IPS-NIHi7 (cell line): ENCODE results near the gene SLC6A19.
"Not testable (repeated sequence)": the region's sequence is repeated elsewhere in the genome, so short reads cannot be mapped to it uniquely, and the experiment has no call there.

Experiments used
- DNase-seq: peaks from one replicate; pipeline ENCODE4 v3.0.0; 2012; ENCODE audit warnings: mixed read lengths; ENCODE audit errors: extremely low spot score

Gene SLC6A19

DNA sequence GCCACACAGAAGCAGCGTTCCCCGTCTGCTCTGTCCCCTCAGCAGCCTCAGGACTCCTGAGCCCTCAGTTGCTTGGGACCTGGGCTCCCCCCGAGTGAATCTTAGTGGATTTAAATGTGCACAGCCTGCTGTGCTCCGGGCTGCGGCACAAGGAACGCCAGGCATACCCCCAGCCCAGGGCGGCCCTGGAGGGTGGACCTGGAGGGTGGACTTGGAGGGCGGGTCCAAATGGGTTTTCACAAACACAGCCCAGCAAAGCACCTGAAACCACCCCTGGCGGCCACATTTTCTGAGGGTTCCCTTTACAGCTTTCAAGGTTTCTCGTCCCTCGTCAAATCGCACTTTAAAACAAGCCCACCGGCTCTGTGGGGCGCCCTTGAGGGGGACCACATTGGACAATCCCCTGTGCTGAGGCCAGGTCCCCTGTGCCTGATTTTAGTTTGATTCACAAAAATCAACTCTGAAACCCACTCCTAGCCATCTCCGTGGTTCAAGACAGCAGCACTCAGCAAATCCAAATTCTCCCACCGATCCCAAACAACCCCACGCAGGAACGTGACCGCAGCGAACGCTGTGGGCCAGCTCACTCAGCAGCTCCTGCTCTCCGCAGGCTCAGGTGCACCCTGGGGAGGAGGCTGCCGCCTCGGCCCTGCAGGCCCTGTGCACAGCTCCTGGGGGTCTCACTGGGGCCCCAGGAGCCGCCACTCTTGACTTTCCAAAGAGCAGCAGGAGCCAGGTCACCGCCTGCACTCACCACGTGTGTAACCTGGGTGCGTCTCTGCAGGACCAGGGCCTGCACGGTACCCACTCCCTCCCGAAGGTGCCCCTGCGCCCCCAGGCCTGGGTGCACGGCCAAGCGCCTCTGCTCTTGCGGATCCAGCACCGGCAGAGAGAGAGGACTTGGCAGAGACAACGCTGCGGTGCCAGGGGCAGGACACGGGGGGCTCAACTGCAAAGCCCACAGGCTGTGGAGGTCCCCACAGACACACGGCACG lies 64.4 kb downstream of the SLC6A19 start:
- DNase-seq, result no peak

DNA sequence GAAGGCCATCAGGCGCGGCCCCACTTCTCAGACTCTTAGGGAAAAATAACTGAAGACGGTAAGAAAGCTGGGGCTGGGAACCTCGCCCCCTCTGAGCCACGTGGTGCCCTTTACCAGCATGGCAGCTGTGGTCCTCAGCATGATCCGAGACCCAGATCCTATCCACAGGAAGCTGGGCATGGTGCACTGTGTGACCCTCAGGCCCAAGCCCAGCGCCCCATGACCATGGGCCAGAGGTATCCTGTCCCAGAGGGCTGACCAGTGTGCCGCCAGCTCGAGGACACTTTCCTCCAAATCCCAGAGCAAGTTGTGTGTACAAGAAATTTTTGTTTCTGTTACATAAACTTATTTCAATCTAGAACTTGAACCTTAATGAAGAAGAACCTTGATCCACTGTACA lies 65.4 kb downstream of the SLC6A19 start:
- DNase-seq, result no peak

DNA sequence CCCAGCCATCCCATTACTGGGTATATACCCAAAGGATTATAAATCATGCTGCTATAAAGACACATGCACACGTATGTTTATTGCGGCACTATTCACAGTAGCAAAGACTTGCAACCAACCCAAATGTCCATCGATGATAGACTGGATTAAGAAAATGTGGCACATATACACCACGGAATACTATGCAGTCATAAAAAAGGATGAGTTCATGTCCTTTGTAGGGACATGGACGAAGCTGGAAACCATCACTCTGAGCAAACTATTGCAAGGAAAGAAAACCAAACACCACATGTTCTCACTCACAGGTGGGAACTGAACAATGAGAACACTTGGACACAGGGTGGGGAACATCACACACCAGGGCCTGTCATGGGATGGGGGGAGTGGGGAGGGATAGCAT lies 66.1 kb downstream of the SLC6A19 start:
- not testable (repeated sequence) for DNase-seq

DNA sequence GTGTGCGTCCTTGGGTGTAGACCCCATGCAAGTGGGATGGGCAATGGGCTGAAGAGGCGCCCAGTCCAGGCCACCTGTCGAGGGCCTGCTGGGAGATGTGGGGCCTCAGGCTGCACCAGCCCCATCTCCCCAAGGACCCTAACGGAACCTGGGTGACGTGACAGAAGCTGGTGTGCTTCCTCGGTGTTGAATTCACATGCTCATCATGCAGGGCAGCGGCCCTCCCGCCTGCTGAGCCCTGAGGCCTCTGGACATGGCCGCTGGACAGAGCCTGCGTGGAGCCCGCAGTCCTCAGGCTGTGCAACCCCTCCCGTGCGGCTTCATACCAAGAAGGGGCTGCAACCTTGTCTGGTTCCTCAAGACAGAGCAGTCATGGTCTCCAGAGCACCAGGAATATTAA lies 66.7 kb downstream of the SLC6A19 start:
- DNase-seq, result no peak

DNA sequence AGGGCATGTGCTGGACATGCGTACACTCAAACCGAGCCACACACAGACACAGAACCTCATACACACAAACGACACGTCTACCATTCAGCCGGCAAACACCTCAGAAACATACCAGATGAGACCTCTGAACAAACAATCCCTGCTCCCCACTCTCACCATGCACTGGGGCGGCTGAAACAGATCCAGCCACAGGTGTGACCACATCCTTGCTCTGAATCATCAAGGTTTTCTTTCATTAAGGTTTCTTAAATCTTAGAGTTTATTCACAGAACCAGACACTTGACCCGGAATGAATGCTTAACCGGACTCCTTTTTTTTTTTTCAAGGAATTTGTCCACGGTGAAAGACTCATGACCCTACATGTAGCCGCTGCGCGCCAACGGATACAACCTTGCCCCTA lies 67.3 kb downstream of the SLC6A19 start:
- DNase-seq, result no peak

DNA sequence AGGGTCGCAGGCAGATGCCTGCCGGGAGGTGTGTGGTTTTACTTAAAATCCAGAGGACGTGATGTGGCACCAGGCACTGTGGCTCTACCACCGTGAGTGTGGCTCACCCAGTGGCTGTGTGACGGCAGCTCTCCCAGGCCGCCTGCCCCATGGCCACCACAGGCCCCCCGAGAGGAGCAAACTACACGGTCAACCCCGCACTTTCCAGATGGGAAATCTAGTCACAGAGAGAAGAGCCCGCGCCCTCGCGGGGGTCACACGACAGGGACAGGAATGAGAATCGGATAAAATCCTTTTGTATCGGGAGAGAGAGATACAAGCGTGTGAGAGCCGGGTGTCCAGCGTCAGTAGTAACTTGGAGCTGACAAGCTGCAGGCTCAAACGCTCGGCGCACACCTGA lies 69.0 kb downstream of the SLC6A19 start:
- no peak for DNase-seq

DNA sequence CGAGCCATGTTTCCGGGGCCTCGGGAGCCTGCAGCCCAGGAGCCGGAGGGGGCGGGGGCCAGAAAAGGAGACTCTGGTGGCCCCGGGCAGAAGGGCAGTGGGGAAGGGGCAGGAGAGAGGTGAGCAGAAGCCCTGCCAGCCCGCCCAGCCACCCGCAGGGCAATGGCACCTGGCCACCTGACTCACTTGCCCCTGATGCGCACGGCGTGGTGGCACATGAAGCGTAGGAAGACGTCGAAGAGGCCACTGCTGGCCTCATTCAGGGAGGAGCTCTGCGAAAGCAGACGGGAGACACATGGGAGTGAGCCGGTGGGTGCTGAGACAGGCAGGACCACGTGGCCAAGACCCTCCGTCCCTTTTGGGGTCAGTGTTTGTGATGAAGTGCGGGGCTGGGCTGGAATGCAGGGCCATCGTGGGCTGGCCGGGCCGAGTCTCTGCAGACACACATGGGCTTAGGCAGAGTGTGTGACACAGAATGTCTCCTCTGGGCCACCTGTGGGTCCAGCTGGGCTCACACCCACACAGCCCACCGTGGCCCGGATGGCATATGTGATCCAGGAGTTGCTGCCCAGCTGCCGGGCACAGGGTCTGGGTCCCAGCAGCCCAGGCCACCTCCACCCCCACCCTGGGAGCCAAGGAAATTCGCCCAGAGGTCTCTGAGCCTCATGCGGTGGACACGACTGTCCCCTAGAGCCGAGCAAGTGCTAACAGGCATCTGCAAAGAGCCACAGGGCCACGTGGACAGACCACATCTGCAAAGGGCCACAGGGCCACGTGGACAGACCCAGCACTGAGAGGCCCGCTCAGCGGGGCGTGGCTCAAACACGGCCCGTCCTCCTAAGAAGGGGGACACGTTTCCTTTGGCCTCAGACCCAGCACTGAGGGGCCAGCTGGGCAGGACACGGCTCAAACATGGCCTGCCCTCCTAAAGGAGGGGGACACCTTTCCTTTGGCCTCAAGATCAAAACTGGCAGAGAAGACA lies 69.8 kb downstream of the SLC6A19 start:
- DNase-seq, result no peak

DNA sequence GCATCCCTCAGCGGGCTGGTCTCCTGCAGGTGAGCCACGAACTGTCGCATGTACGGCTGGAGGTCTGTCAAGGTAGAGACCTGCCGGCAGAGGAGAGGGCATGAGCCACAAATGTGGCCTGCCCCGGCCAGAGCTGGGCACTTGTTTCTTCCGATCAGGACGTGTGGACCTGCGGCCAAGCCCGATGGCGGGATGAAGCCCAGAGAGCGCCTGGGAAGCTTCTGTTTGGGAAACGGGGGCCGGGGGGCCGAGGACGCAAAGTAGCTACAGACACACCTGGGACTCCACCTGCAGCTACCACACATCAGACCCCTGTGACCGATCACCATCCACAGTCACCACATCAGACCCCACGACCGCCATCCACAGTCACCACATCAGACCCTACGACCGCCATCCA lies 70.8 kb downstream of the SLC6A19 start:
- no peak for DNase-seq

DNA sequence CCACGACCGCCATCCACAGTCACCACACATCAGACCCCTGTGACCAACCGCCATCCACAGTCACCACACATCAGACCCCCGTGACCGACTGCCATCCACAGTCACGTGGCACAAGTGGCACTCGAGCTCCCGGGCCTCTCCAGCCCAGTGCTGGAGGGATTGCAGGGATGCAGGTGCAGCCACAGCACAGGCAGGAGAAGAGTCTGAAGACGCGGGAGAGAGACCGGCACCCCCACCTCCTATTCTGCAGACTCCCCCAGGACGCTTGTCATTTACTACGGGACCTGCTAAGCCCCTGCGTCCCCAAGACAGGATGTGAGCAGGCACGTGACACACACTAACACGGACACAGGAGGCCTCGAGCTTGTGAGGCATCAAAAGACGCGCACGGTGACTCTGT lies 72.3 kb downstream of the SLC6A19 start:
- no peak for DNase-seq

DNA sequence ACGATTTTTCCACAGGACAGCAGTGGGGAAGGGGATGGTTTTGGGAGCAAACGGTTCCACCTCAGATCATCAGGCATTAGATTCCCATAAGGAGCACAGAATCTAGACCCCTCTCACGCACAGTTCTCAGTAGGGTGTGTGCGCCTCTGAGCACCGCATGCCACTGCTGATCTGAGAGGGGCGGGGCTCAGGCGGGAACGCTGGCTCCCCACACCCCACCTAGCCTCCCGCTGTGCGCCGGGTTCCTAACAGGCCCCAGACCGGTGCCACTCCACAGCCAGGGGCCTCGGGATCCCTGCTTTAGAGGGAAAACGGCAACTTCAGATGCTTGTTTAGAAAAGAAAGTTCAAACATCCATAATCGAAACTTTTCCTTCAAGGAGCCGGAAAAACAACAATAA lies 73.1 kb downstream of the SLC6A19 start:
- DNase-seq, result no peak
